ENCODE results near the gene SGCE. TPM values are rescaled to one million over a fixed set of nuclear protein-coding genes. Genes with fewer than 3 reads are reported as not detected.

SGCE gene
- total and polyA plus RNA-seq, 2 donors (not counting 1 experiment from before 2014, with no cell fraction given), result 8.9 to 13.0 TPM

DNA sequence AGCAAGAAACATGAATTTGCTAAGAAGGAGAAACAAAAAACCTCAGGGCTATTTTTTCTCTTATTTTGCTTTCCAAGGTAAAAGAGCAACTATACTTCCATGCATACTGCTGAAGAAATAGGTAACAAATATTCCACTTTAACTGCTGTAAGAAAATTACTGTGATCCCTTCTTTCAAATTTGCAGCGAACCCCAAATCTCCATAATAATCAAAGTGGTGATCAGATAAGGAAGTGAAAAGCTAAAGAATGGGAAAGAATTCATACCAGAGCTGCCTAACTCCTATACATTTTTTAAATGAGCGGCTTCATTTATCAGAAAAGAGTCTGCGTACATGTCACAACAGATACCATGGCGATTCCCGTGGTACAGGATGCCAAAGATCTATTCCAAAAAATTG is 7.2 kb downstream of the SGCE start:
- Histone ChIP-seq H2AFZ (ENCODE audit: insufficient read depth, low read depth, low read length, poor library complexity, severe bottlenecking) (no peak overlapping the region), H3K27ac (ENCODE audit: low read length in 2 of 2) (no peak overlapping the region), H3K9me3 (ENCODE audit: control extremely low read depth in 1 of 3, control insufficient read depth in 2 of 3, insufficient read depth in 1 of 3, low read length in 2 of 3) (no peaks in the 10 kb centered on the region), H3K4me2 (replicated peaks; ENCODE audit: low read depth, low read length, poor library complexity, severe bottlenecking) (no peak overlapping the region), H3K27me3 (replicated peaks in 1 of 4; ENCODE audit: control extremely low read depth in 1 of 4, control insufficient read depth in 3 of 4, insufficient read depth in 4 of 4, low read length in 3 of 4) (peaks cover 0 to 22% (median 14%) of the 10 kb centered on the region in 4 experiments), H4K20me1 (ENCODE audit: control insufficient read depth, insufficient read depth, low read length, poor library complexity, severe bottlenecking) (no peaks in the 10 kb centered on the region), H3K4me3 (ENCODE audit: control extremely low read depth in 1 of 5, extremely low read depth in 1 of 5, insufficient read depth in 1 of 5, low read depth in 2 of 5, low read length in 4 of 5) (no peak overlapping the region), H3K36me3 (replicated peaks in 1 of 2; ENCODE audit: control extremely low read depth in 1 of 2, control insufficient read depth in 1 of 2, extremely low read depth in 1 of 2, insufficient read depth in 2 of 2, low read length in 1 of 2) (no peaks in the 10 kb centered on the region), H3K79me2 (ENCODE audit: control insufficient read depth, insufficient read depth, low read length) (peaks cover 13% of the 10 kb centered on the region), H3K9ac (ENCODE audit: low read length) (no peak overlapping the region), H3K4me1 (ENCODE audit: control insufficient read depth in 2 of 2, insufficient read depth in 2 of 2, low read length in 2 of 2) (no peaks in the 10 kb centered on the region)
- no peak for DNase-seq
- H3K4me3 Mint-ChIP-seq, result no peak overlapping the region
- H3K4me1 Mint-ChIP-seq, result no peaks in the 10 kb centered on the region
- intact Hi-C loops (cut with micrococcal nuclease), result no loop called here
- no peak overlapping the region for H3K27ac Mint-ChIP-seq
- no CpG with 5 or more reads among the region's 5 CpGs for WGBS (ENCODE audit: insufficient coverage)
- CTCF ChIA-PET, result interaction anchor here (0.7 to 1.5 kb wide), 2 partner anchors 199 to 863 kb away, joined by 3 to 4 read pairs; no protein-coding TSS in a partner anchor
- ATAC-seq (ENCODE audit: low read depth), result no peak
- peaks cover 45% of the 10 kb centered on the region for H3K27me3 Mint-ChIP-seq
- no peak for TF ChIP-seq EZH2 (IDR thresholded peaks at IDR 0.05; ENCODE audit: borderline replicate concordance, insufficient read depth, low read depth, low read length, poor library complexity, severe bottlenecking)
- TF ChIP-seq, protein P1, sequence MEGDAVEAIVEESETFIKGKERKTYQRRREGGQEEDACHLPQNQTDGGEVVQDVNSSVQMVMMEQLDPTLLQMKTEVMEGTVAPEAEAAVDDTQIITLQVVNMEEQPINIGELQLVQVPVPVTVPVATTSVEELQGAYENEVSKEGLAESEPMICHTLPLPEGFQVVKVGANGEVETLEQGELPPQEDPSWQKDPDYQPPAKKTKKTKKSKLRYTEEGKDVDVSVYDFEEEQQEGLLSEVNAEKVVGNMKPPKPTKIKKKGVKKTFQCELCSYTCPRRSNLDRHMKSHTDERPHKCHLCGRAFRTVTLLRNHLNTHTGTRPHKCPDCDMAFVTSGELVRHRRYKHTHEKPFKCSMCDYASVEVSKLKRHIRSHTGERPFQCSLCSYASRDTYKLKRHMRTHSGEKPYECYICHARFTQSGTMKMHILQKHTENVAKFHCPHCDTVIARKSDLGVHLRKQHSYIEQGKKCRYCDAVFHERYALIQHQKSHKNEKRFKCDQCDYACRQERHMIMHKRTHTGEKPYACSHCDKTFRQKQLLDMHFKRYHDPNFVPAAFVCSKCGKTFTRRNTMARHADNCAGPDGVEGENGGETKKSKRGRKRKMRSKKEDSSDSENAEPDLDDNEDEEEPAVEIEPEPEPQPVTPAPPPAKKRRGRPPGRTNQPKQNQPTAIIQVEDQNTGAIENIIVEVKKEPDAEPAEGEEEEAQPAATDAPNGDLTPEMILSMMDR (IDR thresholded peaks at IDR 0.05), result no peak
- H3K9me3 Mint-ChIP-seq (ENCODE audit: insufficient read depth), result no peaks in the 10 kb centered on the region
- POLR2A ChIA-PET, result no interaction called here

DNA sequence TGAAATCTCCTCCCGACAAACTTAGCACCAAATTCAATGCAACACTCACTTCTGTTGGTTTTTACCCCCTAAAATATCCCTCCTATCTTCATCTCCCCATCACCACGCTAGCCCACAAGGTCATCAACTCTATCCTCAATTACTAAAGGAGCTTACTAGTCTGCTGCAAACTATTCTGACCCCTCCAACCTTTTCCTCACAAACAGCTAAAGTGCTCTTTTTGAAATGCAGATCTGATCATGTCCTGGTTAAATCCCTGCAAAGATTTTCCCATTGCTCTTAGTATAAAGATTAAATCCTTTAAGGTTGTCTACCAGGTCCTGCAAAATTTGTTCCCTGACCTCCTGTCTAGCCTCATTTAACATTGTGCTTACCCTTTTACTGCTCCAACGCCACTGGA is 8.6 kb downstream of the SGCE start:
- Histone ChIP-seq H3K79me2 (ENCODE audit: control insufficient read depth, insufficient read depth, low read length) (peaks cover 13% of the 10 kb centered on the region), H3K9ac (ENCODE audit: low read length) (no peak overlapping the region), H2AFZ (ENCODE audit: insufficient read depth, low read depth, low read length, poor library complexity, severe bottlenecking) (no peak overlapping the region), H4K20me1 (ENCODE audit: control insufficient read depth, insufficient read depth, low read length, poor library complexity, severe bottlenecking) (no peaks in the 10 kb centered on the region), H3K4me1 (ENCODE audit: control insufficient read depth in 2 of 2, insufficient read depth in 2 of 2, low read length in 2 of 2) (no peaks in the 10 kb centered on the region), H3K36me3 (replicated peaks in 1 of 2; ENCODE audit: control extremely low read depth in 1 of 2, control insufficient read depth in 1 of 2, extremely low read depth in 1 of 2, insufficient read depth in 2 of 2, low read length in 1 of 2) (no peaks in the 10 kb centered on the region), H3K27me3 (replicated peaks in 1 of 4; ENCODE audit: control extremely low read depth in 1 of 4, control insufficient read depth in 3 of 4, insufficient read depth in 4 of 4, low read length in 3 of 4) (peaks cover 0 to 18% (median 8%) of the 10 kb centered on the region in 4 experiments), H3K4me3 (ENCODE audit: control extremely low read depth in 1 of 5, extremely low read depth in 1 of 5, insufficient read depth in 1 of 5, low read depth in 2 of 5, low read length in 4 of 5) (no peak overlapping the region), H3K4me2 (replicated peaks; ENCODE audit: low read depth, low read length, poor library complexity, severe bottlenecking) (no peak overlapping the region), H3K27ac (ENCODE audit: low read length in 2 of 2) (no peak overlapping the region), H3K9me3 (ENCODE audit: control extremely low read depth in 1 of 3, control insufficient read depth in 2 of 3, insufficient read depth in 1 of 3, low read length in 2 of 3) (no peaks in the 10 kb centered on the region)
- ATAC-seq (ENCODE audit: low read depth) (no peak), DNase-seq (no peak)
- no peak overlapping the region for H3K4me3 Mint-ChIP-seq
- intact Hi-C loops (cut with micrococcal nuclease), result no loop called here
- peaks cover 49% of the 10 kb centered on the region for H3K27me3 Mint-ChIP-seq
- POLR2A ChIA-PET, result no interaction called here
- CTCF ChIA-PET, result interaction anchor here (0.8 to 1.5 kb wide), 3 partner anchors 10 to 198 kb away, joined by 3 to 4 read pairs (median 3); no protein-coding TSS in a partner anchor
- WGBS (ENCODE audit: insufficient coverage), result 90% methylated on average over 3 of the region's 3 CpGs
- H3K27ac Mint-ChIP-seq, result no peak overlapping the region
- H3K9me3 Mint-ChIP-seq (ENCODE audit: insufficient read depth), result no peaks in the 10 kb centered on the region
- H3K4me1 Mint-ChIP-seq, result no peaks in the 10 kb centered on the region
- TF ChIP-seq, protein P1 (IDR thresholded peaks at IDR 0.05), result no peak
- no peak for TF ChIP-seq EZH2 (IDR thresholded peaks at IDR 0.05; ENCODE audit: borderline replicate concordance, insufficient read depth, low read depth, low read length, poor library complexity, severe bottlenecking)
